ENCODE measurements around the gene FAM156B. TPM values are rescaled to one million over a fixed set of nuclear protein-coding genes. Genes with fewer than 3 reads are reported as not detected.
"Not testable (repeated sequence)": the region's sequence is repeated elsewhere in the genome, so short reads cannot be mapped to it uniquely, and the experiment has no call there.

The FAM156B gene
- total and polyA plus RNA-seq, 2 donors (not counting 1 experiment from before 2014, with no cell fraction given), result 13.3 to 50.8 TPM

DNA sequence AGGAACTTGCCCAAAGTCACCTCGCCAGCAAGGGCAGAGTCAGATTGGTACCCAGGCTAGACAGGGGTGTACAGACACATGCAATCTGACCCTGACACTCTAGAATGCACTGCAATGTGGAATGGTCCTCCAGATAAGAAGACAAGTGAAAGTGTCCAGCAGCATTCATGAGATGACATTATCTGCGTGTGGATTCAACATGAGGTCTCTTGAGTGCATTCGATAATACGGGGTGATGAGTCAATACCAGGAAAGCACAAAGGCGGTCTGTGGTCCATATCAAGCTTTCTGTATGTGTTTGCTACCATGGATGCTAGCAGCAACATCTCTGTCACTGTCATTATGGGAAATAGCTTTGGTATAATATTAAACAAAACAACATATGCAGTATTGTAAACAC lies 22.5 kb upstream of the FAM156B start:
- Histone ChIP-seq H3K9me3 (ENCODE audit: control extremely low read depth in 1 of 3, control insufficient read depth in 2 of 3, insufficient read depth in 1 of 3, low read length in 2 of 3) (no peaks in the 10 kb centered on the region), H3K4me3 (ENCODE audit: control extremely low read depth in 1 of 5, extremely low read depth in 1 of 5, insufficient read depth in 1 of 5, low read depth in 2 of 5, low read length in 4 of 5) (no peak overlapping the region), H4K20me1 (ENCODE audit: control insufficient read depth, insufficient read depth, low read length, poor library complexity, severe bottlenecking) (no peaks in the 10 kb centered on the region), H2AFZ (ENCODE audit: insufficient read depth, low read depth, low read length, poor library complexity, severe bottlenecking) (no peak overlapping the region), H3K27ac (ENCODE audit: low read length in 2 of 2) (no peak overlapping the region), H3K4me2 (replicated peaks; ENCODE audit: low read depth, low read length, poor library complexity, severe bottlenecking) (no peak overlapping the region), H3K9ac (ENCODE audit: low read length) (no peak overlapping the region), H3K27me3 (replicated peaks in 1 of 4; ENCODE audit: control extremely low read depth in 1 of 4, control insufficient read depth in 3 of 4, insufficient read depth in 4 of 4, low read length in 3 of 4) (no peaks in the 10 kb centered on the region), H3K79me2 (ENCODE audit: control insufficient read depth, insufficient read depth, low read length) (no peaks in the 10 kb centered on the region), H3K36me3 (replicated peaks in 1 of 2; ENCODE audit: control extremely low read depth in 1 of 2, control insufficient read depth in 1 of 2, extremely low read depth in 1 of 2, insufficient read depth in 2 of 2, low read length in 1 of 2) (no peaks in the 10 kb centered on the region), H3K4me1 (ENCODE audit: control insufficient read depth in 2 of 2, insufficient read depth in 2 of 2, low read length in 2 of 2) (no peaks in the 10 kb centered on the region)
- CTCF ChIA-PET, result no interaction called here
- Mint-ChIP-seq H3K27ac (no peak overlapping the region), H3K9me3 (ENCODE audit: insufficient read depth) (no peaks in the 10 kb centered on the region), H3K4me3 (no peak overlapping the region), H3K4me1 (no peaks in the 10 kb centered on the region), H3K27me3 (peaks cover 6% of the 10 kb centered on the region)
- intact Hi-C loops (cut with micrococcal nuclease), result no loop called here
- POLR2A ChIA-PET, result no interaction called here
- DNase-seq (no peak), ATAC-seq (ENCODE audit: low read depth) (no peak)
- no peak for TF ChIP-seq EZH2 (IDR thresholded peaks at IDR 0.05; ENCODE audit: borderline replicate concordance, insufficient read depth, low read depth, low read length, poor library complexity, severe bottlenecking)
- TF ChIP-seq, protein P1, sequence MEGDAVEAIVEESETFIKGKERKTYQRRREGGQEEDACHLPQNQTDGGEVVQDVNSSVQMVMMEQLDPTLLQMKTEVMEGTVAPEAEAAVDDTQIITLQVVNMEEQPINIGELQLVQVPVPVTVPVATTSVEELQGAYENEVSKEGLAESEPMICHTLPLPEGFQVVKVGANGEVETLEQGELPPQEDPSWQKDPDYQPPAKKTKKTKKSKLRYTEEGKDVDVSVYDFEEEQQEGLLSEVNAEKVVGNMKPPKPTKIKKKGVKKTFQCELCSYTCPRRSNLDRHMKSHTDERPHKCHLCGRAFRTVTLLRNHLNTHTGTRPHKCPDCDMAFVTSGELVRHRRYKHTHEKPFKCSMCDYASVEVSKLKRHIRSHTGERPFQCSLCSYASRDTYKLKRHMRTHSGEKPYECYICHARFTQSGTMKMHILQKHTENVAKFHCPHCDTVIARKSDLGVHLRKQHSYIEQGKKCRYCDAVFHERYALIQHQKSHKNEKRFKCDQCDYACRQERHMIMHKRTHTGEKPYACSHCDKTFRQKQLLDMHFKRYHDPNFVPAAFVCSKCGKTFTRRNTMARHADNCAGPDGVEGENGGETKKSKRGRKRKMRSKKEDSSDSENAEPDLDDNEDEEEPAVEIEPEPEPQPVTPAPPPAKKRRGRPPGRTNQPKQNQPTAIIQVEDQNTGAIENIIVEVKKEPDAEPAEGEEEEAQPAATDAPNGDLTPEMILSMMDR (IDR thresholded peaks at IDR 0.05), result no peak
- 100% methylated on average over 1 of the region's 5 CpGs for WGBS (ENCODE audit: insufficient coverage)

DNA sequence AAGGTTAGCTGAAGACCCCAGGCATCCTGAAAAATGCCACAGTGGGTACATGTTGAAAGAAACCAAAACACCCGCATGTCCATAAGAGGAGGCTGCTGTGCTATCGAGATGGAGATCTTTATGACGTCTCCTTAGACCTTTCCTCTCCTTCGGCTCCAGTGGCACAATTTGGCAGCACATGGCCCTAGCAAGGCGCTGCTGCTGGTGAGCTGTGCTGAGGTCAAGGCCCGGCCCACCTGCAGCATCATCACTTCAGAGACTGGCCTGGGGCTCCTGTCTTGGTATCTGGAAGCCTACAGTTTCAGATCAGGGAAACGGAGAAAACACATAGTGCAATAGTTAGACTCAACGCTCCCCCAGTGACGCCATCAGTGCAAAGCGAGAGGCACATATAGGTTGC lies 21.7 kb upstream of the FAM156B start:
- WGBS (ENCODE audit: insufficient coverage), result 80% methylated on average over 1 of the region's 10 CpGs
- H2AFZ ChIP-seq (ENCODE audit: insufficient read depth, low read depth, low read length, poor library complexity, severe bottlenecking); H3K4me3 Mint-ChIP-seq; DNase-seq; H3K9ac ChIP-seq (ENCODE audit: low read length); H3K27ac ChIP-seq (ENCODE audit: low read length in 2 of 2); H3K27me3 Mint-ChIP-seq; H3K9me3 Mint-ChIP-seq (ENCODE audit: insufficient read depth); H3K36me3 ChIP-seq (replicated peaks in 1 of 2; ENCODE audit: control extremely low read depth in 1 of 2, control insufficient read depth in 1 of 2, extremely low read depth in 1 of 2, insufficient read depth in 2 of 2, low read length in 1 of 2); H3K4me1 Mint-ChIP-seq; H3K4me1 ChIP-seq (ENCODE audit: control insufficient read depth in 2 of 2, insufficient read depth in 2 of 2, low read length in 2 of 2); H3K27ac Mint-ChIP-seq; H3K79me2 ChIP-seq (ENCODE audit: control insufficient read depth, insufficient read depth, low read length); H3K9me3 ChIP-seq (ENCODE audit: control extremely low read depth in 1 of 3, control insufficient read depth in 2 of 3, insufficient read depth in 1 of 3, low read length in 2 of 3); H4K20me1 ChIP-seq (ENCODE audit: control insufficient read depth, insufficient read depth, low read length, poor library complexity, severe bottlenecking); H3K27me3 ChIP-seq (replicated peaks in 1 of 4; ENCODE audit: control extremely low read depth in 1 of 4, control insufficient read depth in 3 of 4, insufficient read depth in 4 of 4, low read length in 3 of 4); H3K4me3 ChIP-seq (ENCODE audit: control extremely low read depth in 1 of 5, extremely low read depth in 1 of 5, insufficient read depth in 1 of 5, low read depth in 2 of 5, low read length in 4 of 5); ATAC-seq (ENCODE audit: low read depth); intact Hi-C loops (cut with micrococcal nuclease); POLR2A ChIA-PET; H3K4me2 ChIP-seq (replicated peaks; ENCODE audit: low read depth, low read length, poor library complexity, severe bottlenecking); CTCF ChIA-PET: not testable (repeated sequence)

DNA sequence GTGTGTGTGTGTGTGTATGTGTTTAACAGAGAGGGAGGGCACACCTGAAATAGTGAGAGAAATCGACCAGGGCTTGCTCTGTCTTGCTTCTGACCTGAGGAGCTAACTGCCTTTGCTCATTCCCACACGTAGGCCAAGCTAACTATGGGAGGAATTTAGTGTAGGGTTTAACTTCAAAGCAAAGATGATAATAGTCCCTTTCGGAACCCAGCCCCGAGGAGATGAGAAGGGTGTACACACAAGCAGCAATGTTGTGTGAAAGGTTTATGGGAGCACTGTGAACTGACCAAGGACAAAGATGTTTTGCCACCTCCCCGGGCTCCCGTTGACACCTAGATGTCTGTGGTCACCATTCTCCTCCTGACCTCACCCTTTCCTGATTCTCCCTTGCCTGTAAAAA lies 20.7 kb upstream of the FAM156B start:
- H3K9me3 ChIP-seq (ENCODE audit: control extremely low read depth in 1 of 3, control insufficient read depth in 2 of 3, insufficient read depth in 1 of 3, low read length in 2 of 3); H3K4me3 ChIP-seq (ENCODE audit: control extremely low read depth in 1 of 5, extremely low read depth in 1 of 5, insufficient read depth in 1 of 5, low read depth in 2 of 5, low read length in 4 of 5); H2AFZ ChIP-seq (ENCODE audit: insufficient read depth, low read depth, low read length, poor library complexity, severe bottlenecking); H3K4me1 ChIP-seq (ENCODE audit: control insufficient read depth in 2 of 2, insufficient read depth in 2 of 2, low read length in 2 of 2); H4K20me1 ChIP-seq (ENCODE audit: control insufficient read depth, insufficient read depth, low read length, poor library complexity, severe bottlenecking); ATAC-seq (ENCODE audit: low read depth); CTCF ChIA-PET; H3K4me1 Mint-ChIP-seq; H3K9me3 Mint-ChIP-seq (ENCODE audit: insufficient read depth); H3K4me3 Mint-ChIP-seq; H3K27ac ChIP-seq (ENCODE audit: low read length in 2 of 2); H3K4me2 ChIP-seq (replicated peaks; ENCODE audit: low read depth, low read length, poor library complexity, severe bottlenecking); H3K27me3 ChIP-seq (replicated peaks in 1 of 4; ENCODE audit: control extremely low read depth in 1 of 4, control insufficient read depth in 3 of 4, insufficient read depth in 4 of 4, low read length in 3 of 4); H3K36me3 ChIP-seq (replicated peaks in 1 of 2; ENCODE audit: control extremely low read depth in 1 of 2, control insufficient read depth in 1 of 2, extremely low read depth in 1 of 2, insufficient read depth in 2 of 2, low read length in 1 of 2); DNase-seq; H3K79me2 ChIP-seq (ENCODE audit: control insufficient read depth, insufficient read depth, low read length); H3K27me3 Mint-ChIP-seq; H3K9ac ChIP-seq (ENCODE audit: low read length); intact Hi-C loops (cut with micrococcal nuclease); POLR2A ChIA-PET; H3K27ac Mint-ChIP-seq: not testable (repeated sequence)
- no CpG with 5 or more reads among the region's 6 CpGs for WGBS (ENCODE audit: insufficient coverage)
